ENCODE data around the gene SVBP. TPM values are rescaled to one million over a fixed set of nuclear protein-coding genes. Genes with fewer than 3 reads are reported as not detected.

Gene SVBP
- total and polyA plus RNA-seq, 2 donors (not counting 1 experiment from before 2014, with no cell fraction given), result 12.6 to 21.9 TPM

- CTCF ChIA-PET, result interaction anchor here (1.0 to 1.2 kb wide), 2 partner anchors 9 to 50 kb away, joined by 3 read pairs; partner anchors contain the start of gene ERMAP
Observed at GRCh38 chr1:42807056-42807668, 10.0 kb downstream of the SVBP start.

More at GRCh38 chr1:42807056-42807668, 10.0 kb downstream of the SVBP start:
- no peaks in the 10 kb centered on the region for H4K20me1 ChIP-seq (ENCODE audit: control insufficient read depth, insufficient read depth, low read length, poor library complexity, severe bottlenecking)
- no peaks in the 10 kb centered on the region for H3K4me1 ChIP-seq (ENCODE audit: control insufficient read depth in 2 of 2, insufficient read depth in 2 of 2, low read length in 2 of 2)
- peaks cover 2 to 11% of the 10 kb centered on the region in 2 experiments for H3K36me3 ChIP-seq (replicated peaks in 1 of 2; ENCODE audit: control extremely low read depth in 1 of 2, control insufficient read depth in 1 of 2, extremely low read depth in 1 of 2, insufficient read depth in 2 of 2, low read length in 1 of 2)
- H3K4me3 Mint-ChIP-seq, result no peak overlapping the region
- POLR2A ChIA-PET, result interaction anchor here (1.8 kb wide), 1 partner anchor 10 kb away, joined by 4 read pairs; the partner anchor contains the start of genes ERMAP and SVBP
- TF ChIP-seq CTCF (IDR thresholded peaks at IDR 0.05) (no peak), EZH2 (IDR thresholded peaks at IDR 0.05; ENCODE audit: borderline replicate concordance, insufficient read depth, low read depth, low read length, poor library complexity, severe bottlenecking) (no peak)
- H3K27me3 Mint-ChIP-seq, result no peaks in the 10 kb centered on the region
- H3K9ac ChIP-seq (ENCODE audit: low read length), result no peak overlapping the region
- H3K9me3 Mint-ChIP-seq (ENCODE audit: insufficient read depth), result no peaks in the 10 kb centered on the region
- intact Hi-C loops (cut with micrococcal nuclease), result no loop called here
- no peaks in the 10 kb centered on the region for H3K27me3 ChIP-seq (replicated peaks in 1 of 4; ENCODE audit: control extremely low read depth in 1 of 4, control insufficient read depth in 3 of 4, insufficient read depth in 4 of 4, low read length in 3 of 4)
- ATAC-seq (ENCODE audit: low read depth), result no peak
- H3K4me1 Mint-ChIP-seq, result no peaks in the 10 kb centered on the region
- DNase-seq, result no peak
- no peak overlapping the region for H3K4me2 ChIP-seq (replicated peaks; ENCODE audit: low read depth, low read length, poor library complexity, severe bottlenecking)
- H3K27ac Mint-ChIP-seq, result no peak overlapping the region
- peaks cover 6% of the 10 kb centered on the region for H3K79me2 ChIP-seq (ENCODE audit: control insufficient read depth, insufficient read depth, low read length)
- peaks cover 0 to 2% (median 0%) of the 10 kb centered on the region in 3 donors for H3K9me3 ChIP-seq (ENCODE audit: control extremely low read depth in 1 of 3, control insufficient read depth in 2 of 3, insufficient read depth in 1 of 3, low read length in 2 of 3)
- no peak overlapping the region for H3K27ac ChIP-seq (ENCODE audit: low read length in 2 of 2)
- H2AFZ ChIP-seq (ENCODE audit: insufficient read depth, low read depth, low read length, poor library complexity, severe bottlenecking), result no peak overlapping the region
- no peak overlapping the region for H3K4me3 ChIP-seq (ENCODE audit: control extremely low read depth in 1 of 5, extremely low read depth in 1 of 5, insufficient read depth in 1 of 5, low read depth in 2 of 5, low read length in 4 of 5)
